22Rv1 (cell line): Measurements from ENCODE around the gene JMJD1C.

Experiments
- CTCF ChIP-seq: fragments of 450-650 bp; IDR thresholded peaks from 2 replicates; pipeline ENCODE4 v1.5.1; 2017; ENCODE audit warnings: mild to moderate bottlenecking
- ZFX ChIP-seq: fragments of 450-650 bp; IDR thresholded peaks from 2 replicates; pipeline ENCODE4 v1.6.1; 2017; ENCODE audit warnings: antibody characterized with exemption, borderline replicate concordance

DNA sequence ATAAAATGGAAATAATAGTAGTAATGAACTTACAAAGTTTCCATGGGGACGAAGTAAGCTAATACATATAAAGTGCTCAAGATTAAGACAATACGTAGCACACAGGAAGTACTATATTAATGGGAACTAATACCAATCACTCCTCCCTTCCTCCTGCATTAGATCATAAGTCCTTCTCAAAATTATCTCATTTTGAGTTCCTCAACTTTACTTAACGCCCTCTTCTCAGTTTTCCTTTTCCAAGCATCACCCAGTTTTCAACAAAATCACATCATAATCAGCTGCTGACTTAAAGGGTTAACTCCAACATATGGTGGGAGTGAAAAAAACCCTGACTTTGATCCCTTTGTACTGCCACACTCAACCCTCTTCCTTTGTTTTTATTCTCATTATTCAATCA, 24.4 kb downstream of the JMJD1C start:
- TF ChIP-seq CTCF (no peak), ZFX (no peak)
